Measurements from ENCODE around the gene INPP5D.

GRCh38 chr2:233015019-233015645 is 45.0 kb upstream of the INPP5D start:
- no peak for TF ChIP-seq BRCA1 (CRISPR knock-in tag; IDR thresholded peaks at IDR 0.05)
- no peak for TF ChIP-seq CTCF (CRISPR knock-in tag; IDR thresholded peaks at IDR 0.05)
- no peak for TF ChIP-seq NFATC3 (CRISPR knock-in tag; IDR thresholded peaks at IDR 0.05)
- no peak for TF ChIP-seq KLF16 (CRISPR knock-in tag; IDR thresholded peaks at IDR 0.05)
